ENCODE results near the gene TCF15. TPM values are rescaled to one million over a fixed set of nuclear protein-coding genes. Genes with fewer than 3 reads are reported as not detected.

Gene TCF15
- total and polyA plus RNA-seq, 2 of the 13 experiments (the other 11 are each of a cell fraction or from before 2014, with no cell fraction given) = not detected

- no peak for TF ChIP-seq SNAI1 (CRISPR knock-in tag; IDR thresholded peaks at IDR 0.05; ENCODE audit: borderline replicate concordance)
- TF ChIP-seq ZNF207 (IDR thresholded peaks at IDR 0.05; ENCODE audit: borderline replicate concordance) = no peak
- no peak for TF ChIP-seq NR3C1 (CRISPR knock-in tag; IDR thresholded peaks at IDR 0.05)
- peak; percentile 35; the same call in 1 of the 2 replicates for TF ChIP-seq HOXD1 (CRISPR knock-in tag; IDR thresholded peaks at IDR 0.05)
- no peak; the same call in 1 of the 2 replicates for TF ChIP-seq ZNF879 (CRISPR knock-in tag; IDR thresholded peaks at IDR 0.05)
- no peak for TF ChIP-seq NFYB (CRISPR knock-in tag; IDR thresholded peaks at IDR 0.05)
- TF ChIP-seq MAF1 (CRISPR knock-in tag; IDR thresholded peaks at IDR 0.05; ENCODE audit: borderline replicate concordance) = no peak
- no peak for TF ChIP-seq ZNF770 (CRISPR knock-in tag; IDR thresholded peaks at IDR 0.05)
- no peak for TF ChIP-seq ZNF790 (CRISPR knock-in tag; IDR thresholded peaks at IDR 0.05; ENCODE audit: borderline replicate concordance)
- TF ChIP-seq CTCF (CRISPR knock-in tag; IDR thresholded peaks at IDR 0.05) = no peak; the same call in 1 of the 2 replicates
- TF ChIP-seq ZNF546 (CRISPR knock-in tag; conservative IDR thresholded peaks at IDR 0.05) = no peak
These were observed 42.6 kb upstream of the TCF15 start (continued) for GRCh38 chr20:652615-653109.

All from HepG2 (cell line).